ENCODE results near the gene TMEM253.

- TF ChIP-seq CTCF (IDR thresholded peaks at IDR 0.05) (peak; percentile 36 to 88 (median 82)), POLR2A (IDR thresholded peaks at IDR 0.05) (peak; percentile 56 to 96)
Observed at GRCh38 chr14:21103710-21104447, 3.0 kb downstream of the TMEM253 start.

Measured in thyroid gland (tissue), 4 donors.